Measurements from ENCODE around the gene PDZD2.

- TF ChIP-seq ZBTB33 (IDR thresholded peaks at IDR 0.05; ENCODE audit: extremely low read depth, insufficient replicate concordance, low read length): no peak
- no peak for TF ChIP-seq POLR2AphosphoS5 (IDR thresholded peaks at IDR 0.05; ENCODE audit: low read depth, low read length)
- TF ChIP-seq CTCF (IDR thresholded peaks at IDR 0.05 in 2 of 3, conservative IDR thresholded peaks at IDR 0.05 in 1 of 3; ENCODE audit: borderline replicate concordance in 1 of 3, insufficient read depth in 1 of 3, low read depth in 2 of 3, low read length in 2 of 3): no peak
- no peak for TF ChIP-seq SP1 (IDR thresholded peaks at IDR 0.05; ENCODE audit: low read depth)
- no peak for TF ChIP-seq REST (IDR thresholded peaks at IDR 0.05; ENCODE audit: low read depth)
- no peak for TF ChIP-seq RAD21 (IDR thresholded peaks at IDR 0.05; ENCODE audit: low read depth)
- no peak for TF ChIP-seq EZH2 (IDR thresholded peaks at IDR 0.05)
- TF ChIP-seq POLR2A (IDR thresholded peaks at IDR 0.05; ENCODE audit: borderline replicate concordance, extremely low read depth, insufficient read depth, insufficient read length): no peak
- TF ChIP-seq ZFX (IDR thresholded peaks at IDR 0.05): no peak
- no peak for TF ChIP-seq ZNF274 (IDR thresholded peaks at IDR 0.05; ENCODE audit: low read depth, low read length)
- TF ChIP-seq EZH2phosphoT487 (IDR thresholded peaks at IDR 0.05; ENCODE audit: borderline replicate concordance): no peak
Observed at GRCh38 chr5:31895199-31895820, 256.4 kb downstream of the PDZD2 start.
